DND-41 (cell line): ENCODE results near the gene SH3TC1.
A peak's percentile ranks its signal among the peaks of the same experiment; 100 is the strongest.

ENCODE experiments used
- ATAC-seq: fragments of 200-7000 bp; cut with Tn5 transposase; 3 replicates; pipeline ENCODE4 v1.9.1; 2021; ENCODE audit warnings: low read depth; ENCODE audit not compliant: insufficient read depth
- DNase-seq: peaks from one replicate; pipeline ENCODE4 v3.0.0-alpha.2; 2020
- H2AFZ ChIP-seq: 2 replicates; pipeline ENCODE4 v1.6.0; 2012; ENCODE audit warnings: low read depth, low read length
- H3K27ac ChIP-seq: 2 replicates; pipeline ENCODE4 v1.5.1; 2012; ENCODE audit warnings: low read length, inconsistent platforms
- H3K27me3 ChIP-seq: fragments of 200-600 bp; sonication (generic); 2 replicates; pipeline ENCODE4 v1.6.0; 2012; ENCODE audit warnings: low read length, mild to moderate bottlenecking, inconsistent platforms; ENCODE audit not compliant: insufficient read depth, poor library complexity
- H3K36me3 ChIP-seq: 2 replicates; pipeline ENCODE4 v1.5.1; 2012; ENCODE audit warnings: low read length, inconsistent platforms; ENCODE audit not compliant: insufficient read depth
- H3K4me1 ChIP-seq: 2 replicates; pipeline ENCODE4 v1.5.1; 2012; ENCODE audit warnings: mild to moderate bottlenecking, low read length; ENCODE audit not compliant: insufficient read depth
- H3K4me2 ChIP-seq: 2 replicates; pipeline ENCODE4 v1.6.0; 2012; ENCODE audit warnings: mild to moderate bottlenecking, moderate library complexity, low read length, inconsistent platforms; ENCODE audit not compliant: insufficient read depth
- H3K4me3 ChIP-seq, 2 experiments: fragments of 200-600 bp in 1 of 2; shearing (Covaris generic) in 1 of 2; 2 replicates each; pipeline ENCODE4 v1.5.1; 2012 to 2016; ENCODE audit warnings: inconsistent platforms in 2 of 2, low read length in 2 of 2, mild to moderate bottlenecking in 2 of 2, low read depth in 1 of 2, moderate library complexity in 1 of 2
- H3K79me2 ChIP-seq: 2 replicates; pipeline ENCODE4 v1.6.0; 2012; ENCODE audit warnings: low read length, inconsistent platforms; ENCODE audit not compliant: insufficient read depth
- H3K9ac ChIP-seq: 2 replicates; pipeline ENCODE4 v1.6.0; 2012; ENCODE audit warnings: low read depth, mild to moderate bottlenecking, inconsistent platforms, low read length, moderate library complexity
- H3K9me3 ChIP-seq: 2 replicates; pipeline ENCODE4 v1.5.1; 2012; ENCODE audit warnings: low read length, moderate library complexity, mild to moderate bottlenecking, inconsistent platforms; ENCODE audit not compliant: insufficient read depth, severe bottlenecking
- H4K20me1 ChIP-seq: 2 replicates; pipeline ENCODE4 v1.6.0; 2012; ENCODE audit warnings: low read length; ENCODE audit not compliant: insufficient read depth
- CTCF ChIP-seq: IDR thresholded peaks from 2 replicates; pipeline ENCODE4 v1.5.1; 2012; ENCODE audit warnings: borderline replicate concordance, low read length, moderate library complexity, mild to moderate bottlenecking; ENCODE audit not compliant: poor library complexity, severe bottlenecking; ENCODE audit errors: extremely low read depth
- EZH2 ChIP-seq: IDR thresholded peaks from 3 replicates; pipeline ENCODE4 v1.6.1; 2012; ENCODE audit warnings: borderline replicate concordance, low read depth, mild to moderate bottlenecking, moderate library complexity, low read length, inconsistent platforms; ENCODE audit not compliant: severe bottlenecking

Gene SH3TC1

GRCh38 chr4:8238036-8238511 lies 39.0 kb downstream of the SH3TC1 start:
- DNase-seq (no peak), ATAC-seq (no peak)
- Histone ChIP-seq H3K27ac (no peak overlapping the region), H3K4me3 (no peak overlapping the region), H3K4me1 (no peaks in the 10 kb centered on the region; the same call in 1 of the 2 replicates), H3K27me3 (no peaks in the 10 kb centered on the region), H3K9ac (no peak overlapping the region), H2AFZ (no peak overlapping the region), H3K36me3 (peaks cover 26% of the 10 kb centered on the region), H3K4me2 (no peak overlapping the region), H3K9me3 (no peaks in the 10 kb centered on the region), H4K20me1 (peaks cover 8% of the 10 kb centered on the region; the same call in 1 of the 2 replicates), H3K79me2 (no peaks in the 10 kb centered on the region)
- no peak for TF ChIP-seq EZH2
- no peak for TF ChIP-seq CTCF

DNA sequence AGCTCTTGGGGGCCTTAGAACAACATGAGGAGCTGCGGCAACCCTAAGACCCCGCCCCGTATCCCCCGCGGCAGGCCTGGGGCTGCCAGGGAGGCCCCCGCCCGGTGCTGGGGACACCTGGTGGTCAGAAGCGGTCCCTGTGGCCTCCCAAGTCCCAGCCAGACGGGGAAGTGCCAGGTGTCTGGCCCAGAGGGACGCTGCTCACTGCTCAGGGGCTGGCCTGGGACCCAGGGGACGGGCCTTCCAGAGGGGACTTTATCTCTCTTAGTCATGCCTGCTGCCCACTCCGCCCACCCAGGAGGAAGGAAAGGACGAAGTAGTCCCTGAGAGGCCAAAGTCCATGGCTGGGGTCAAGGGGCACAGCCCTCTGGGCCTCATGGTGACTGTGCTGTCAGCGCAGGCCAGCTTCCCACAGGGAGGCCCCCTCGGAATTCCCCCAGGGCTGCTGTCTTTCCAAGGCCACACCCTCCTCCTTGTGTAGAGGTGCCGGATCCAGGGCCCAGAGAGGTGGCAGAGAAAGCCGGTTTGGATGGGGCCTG lies 39.5 kb downstream of the SH3TC1 start:
- Histone ChIP-seq H3K4me1 (no peaks in the 10 kb centered on the region; the same call in 1 of the 2 replicates), H2AFZ (no peak overlapping the region), H3K27ac (no peak overlapping the region), H4K20me1 (peaks cover 8% of the 10 kb centered on the region; the same call in 1 of the 2 replicates), H3K36me3 (peaks cover 21% of the 10 kb centered on the region), H3K9ac (no peak overlapping the region), H3K4me2 (no peak overlapping the region), H3K4me3 (no peak overlapping the region), H3K27me3 (no peaks in the 10 kb centered on the region), H3K9me3 (no peaks in the 10 kb centered on the region), H3K79me2 (no peaks in the 10 kb centered on the region)
- TF ChIP-seq CTCF (peak; percentile 20), EZH2 (no peak)
- DNase-seq = no peak
- ATAC-seq = no peak

DNA sequence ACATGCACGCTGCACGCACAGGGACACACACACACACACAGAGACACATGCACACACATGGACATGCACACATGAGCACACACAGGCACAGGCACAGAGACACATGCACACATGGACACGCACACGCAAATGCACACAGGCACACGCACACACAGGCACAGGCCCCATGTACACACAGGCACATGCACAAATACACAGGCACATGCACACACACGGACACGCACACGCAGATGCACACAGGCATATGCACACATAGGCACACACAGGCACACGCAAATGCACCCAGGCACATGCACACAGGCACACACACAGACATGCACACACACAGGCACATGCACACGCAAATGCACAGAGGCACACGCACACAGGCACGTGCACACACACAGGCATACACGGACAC lies 40.1 kb downstream of the SH3TC1 start:
- Histone ChIP-seq H3K9me3 (no peaks in the 10 kb centered on the region), H4K20me1 (peaks cover 8% of the 10 kb centered on the region; the same call in 1 of the 2 replicates), H3K27me3 (no peaks in the 10 kb centered on the region), H2AFZ (no peak overlapping the region), H3K36me3 (peaks cover 15% of the 10 kb centered on the region), H3K4me2 (no peak overlapping the region), H3K4me1 (no peaks in the 10 kb centered on the region; the same call in 1 of the 2 replicates), H3K79me2 (no peaks in the 10 kb centered on the region), H3K27ac (no peak overlapping the region), H3K9ac (no peak overlapping the region), H3K4me3 (no peak overlapping the region)
- ATAC-seq (no peak), DNase-seq (no peak)
- no peak for TF ChIP-seq EZH2
- TF ChIP-seq CTCF = no peak
